Keratinocyte (primary cell): ENCODE results near the gene GCHFR. TPM values are rescaled to one million over a fixed set of nuclear protein-coding genes. Genes with fewer than 3 reads are reported as not detected.

Source experiments
- DNase-seq: peaks from one replicate; pipeline ENCODE4 v3.0.0-alpha.2; 2011; ENCODE audit warnings: low read depth, missing footprints, low spot score
- FAIRE-seq: peaks from 2 replicates; lab custom pipeline; 2011; peaks lifted over from hg19 to GRCh38; lab: Jason Lieb, UNC
- H2AFZ ChIP-seq: 2 replicates; pipeline ENCODE4 v1.6.0; 2012; ENCODE audit warnings: low read length, control low read depth, inconsistent platforms; ENCODE audit not compliant: control insufficient read depth
- H3K27ac ChIP-seq: 2 replicates; pipeline ENCODE4 v1.5.1; 2011; ENCODE audit warnings: low read length; ENCODE audit not compliant: control insufficient read depth, insufficient read depth
- H3K27me3 ChIP-seq: 3 replicates; pipeline ENCODE4 v1.6.0; 2011; ENCODE audit warnings: low read length; ENCODE audit not compliant: control insufficient read depth, insufficient read depth; ENCODE audit errors: extremely low read depth
- H3K36me3 ChIP-seq, 2 experiments: 2 replicates in 1 of 2; 3 replicates in 1 of 2; pipeline ENCODE4 v1.5.1; 2011; ENCODE audit warnings: low read length in 2 of 2, mild to moderate bottlenecking in 1 of 2; ENCODE audit not compliant: control insufficient read depth in 2 of 2, insufficient read depth in 2 of 2; ENCODE audit errors: extremely low read depth in 1 of 2
- H3K4me1 ChIP-seq: 3 replicates; pipeline ENCODE4 v1.5.1; 2011; ENCODE audit warnings: low read length; ENCODE audit not compliant: control insufficient read depth, insufficient read depth; ENCODE audit errors: extremely low read depth
- H3K4me2 ChIP-seq: 3 replicates; pipeline ENCODE4 v1.6.0; 2011; ENCODE audit warnings: low read depth, low read length; ENCODE audit not compliant: control insufficient read depth, insufficient read depth; ENCODE audit errors: extremely low read depth
- H3K4me3 ChIP-seq, 3 experiments: fragments of 200-600 bp in 1 of 3; sonication (generic) in 1 of 3; 2 replicates in 2 of 3; 3 replicates in 1 of 3; pipeline ENCODE4 v1.5.1; 2011 to 2016; ENCODE audit warnings: low read length in 3 of 3, mild to moderate bottlenecking in 3 of 3, control low read depth in 2 of 3, inconsistent platforms in 1 of 3, low read depth in 1 of 3, mixed read lengths in 1 of 3, mixed run types in 1 of 3, moderate library complexity in 1 of 3; ENCODE audit not compliant: control insufficient read depth in 2 of 3, insufficient read depth in 2 of 3; ENCODE audit errors: extremely low read depth in 1 of 3
- H3K79me2 ChIP-seq: 2 replicates; pipeline ENCODE4 v1.6.0; 2012; ENCODE audit warnings: low read length; ENCODE audit not compliant: control insufficient read depth, insufficient read depth
- H3K9ac ChIP-seq: 3 replicates; pipeline ENCODE4 v1.6.0; 2011; ENCODE audit warnings: low read length; ENCODE audit not compliant: control insufficient read depth, insufficient read depth; ENCODE audit errors: extremely low read depth
- H3K9me1 ChIP-seq: 3 replicates; pipeline ENCODE4 v1.6.0; 2011; ENCODE audit warnings: low read length; ENCODE audit not compliant: control insufficient read depth, insufficient read depth; ENCODE audit errors: extremely low read depth
- H3K9me3 ChIP-seq: 2 replicates; pipeline ENCODE4 v1.5.1; 2012; ENCODE audit warnings: low read depth, low read length; ENCODE audit not compliant: control insufficient read depth
- H4K20me1 ChIP-seq: 3 replicates; pipeline ENCODE4 v1.6.0; 2011; ENCODE audit warnings: low read length; ENCODE audit not compliant: control insufficient read depth, insufficient read depth; ENCODE audit errors: extremely low read depth
- EZH2 ChIP-seq: IDR thresholded peaks from one replicate; pipeline ENCODE4 v1.6.1; 2012; ENCODE audit warnings: inconsistent platforms, mild to moderate bottlenecking, low read length, moderate library complexity
- dilution Hi-C: fragments of 300-500 bp; cut with MboI; formaldehyde crosslinking; loops from one replicate; pipeline ENCODE4 v1.7.0; 2020; ENCODE audit warnings: low sequenced_read_pairs; ENCODE audit not compliant: extremely low pct_ligation_motif_present
- polyA plus RNA-seq, 5 experiments: library from polyadenylated mRNA; depleted of rRNA in 3 of 5; stranded (reverse) in 3 of 5; stranded (forward) in 1 of 5; unstranded in 1 of 5; fragments of >200 nt; gene quantifications; 1 replicate in 1 of 5; 2 replicates in 3 of 5; 3 replicates in 1 of 5; pipeline versions ENCODE4 v1.2.1 to v1.2.3, GENCODE V29; 2011 to 2012; ENCODE audit warnings: missing spikeins in 2 of 5, low read depth in 1 of 5, low replicate concordance in 1 of 5
- TF ChIP-seq, protein P1 (sequence below), 3 experiments: IDR thresholded peaks in 1 of 3; conservative IDR thresholded peaks in 1 of 3; optimal IDR thresholded peaks in 1 of 3; 2 replicates in 2 of 3; 3 replicates in 1 of 3; pipeline versions ENCODE3 to v1.5.1; 2011; ENCODE audit warnings: low read length in 3 of 3, mild to moderate bottlenecking in 3 of 3, moderate library complexity in 2 of 3, control low read depth in 1 of 3, inconsistent platforms in 1 of 3; ENCODE audit not compliant: insufficient read depth in 2 of 3; ENCODE audit errors: extremely low read depth in 1 of 3

The GCHFR gene
- polyA plus RNA-seq, 1 donor (not counting 4 experiments of a cell fraction or from before 2014, with no cell fraction given): 2.7 TPM

DNA sequence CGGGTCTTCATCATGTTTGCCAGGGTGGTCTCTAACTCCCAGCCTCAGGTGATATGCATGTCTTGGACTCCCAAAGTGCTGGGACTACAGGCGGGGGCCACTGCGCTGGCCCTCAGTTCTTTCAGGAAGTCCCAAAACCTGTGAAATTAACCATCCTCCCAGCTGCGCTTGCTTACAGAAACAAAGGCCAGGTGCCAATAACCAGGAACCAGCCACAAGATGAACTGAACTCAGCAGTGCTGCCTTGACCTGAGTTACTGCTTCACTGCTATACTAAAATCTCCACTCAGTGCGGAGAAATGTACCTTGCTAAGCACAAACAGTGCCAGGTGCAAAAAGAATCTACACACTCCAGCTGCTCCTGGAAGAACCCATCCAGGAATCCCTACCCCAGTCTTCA is 3.9 kb upstream of the GCHFR start:
- no peaks in the 10 kb centered on the region for H3K9me1 ChIP-seq
- dilution Hi-C loops: no loop called here
- H3K79me2 ChIP-seq: peaks cover under 1% of the 10 kb centered on the region
- no peak overlapping the region for H3K4me3 ChIP-seq
- FAIRE-seq (no peak), DNase-seq (no peak)
- H4K20me1 ChIP-seq: no peaks in the 10 kb centered on the region
- no peaks in the 10 kb centered on the region for H3K27me3 ChIP-seq
- H2AFZ ChIP-seq: no peak overlapping the region
- TF ChIP-seq, protein P1, sequence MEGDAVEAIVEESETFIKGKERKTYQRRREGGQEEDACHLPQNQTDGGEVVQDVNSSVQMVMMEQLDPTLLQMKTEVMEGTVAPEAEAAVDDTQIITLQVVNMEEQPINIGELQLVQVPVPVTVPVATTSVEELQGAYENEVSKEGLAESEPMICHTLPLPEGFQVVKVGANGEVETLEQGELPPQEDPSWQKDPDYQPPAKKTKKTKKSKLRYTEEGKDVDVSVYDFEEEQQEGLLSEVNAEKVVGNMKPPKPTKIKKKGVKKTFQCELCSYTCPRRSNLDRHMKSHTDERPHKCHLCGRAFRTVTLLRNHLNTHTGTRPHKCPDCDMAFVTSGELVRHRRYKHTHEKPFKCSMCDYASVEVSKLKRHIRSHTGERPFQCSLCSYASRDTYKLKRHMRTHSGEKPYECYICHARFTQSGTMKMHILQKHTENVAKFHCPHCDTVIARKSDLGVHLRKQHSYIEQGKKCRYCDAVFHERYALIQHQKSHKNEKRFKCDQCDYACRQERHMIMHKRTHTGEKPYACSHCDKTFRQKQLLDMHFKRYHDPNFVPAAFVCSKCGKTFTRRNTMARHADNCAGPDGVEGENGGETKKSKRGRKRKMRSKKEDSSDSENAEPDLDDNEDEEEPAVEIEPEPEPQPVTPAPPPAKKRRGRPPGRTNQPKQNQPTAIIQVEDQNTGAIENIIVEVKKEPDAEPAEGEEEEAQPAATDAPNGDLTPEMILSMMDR (optimal IDR thresholded peaks at IDR 0.05 in 1 of 3, IDR thresholded peaks at IDR 0.05 in 1 of 3, conservative IDR thresholded peaks at IDR 0.05 in 1 of 3; ENCODE audit: extremely low read depth in 1 of 3, insufficient read depth in 2 of 3, low read length in 3 of 3): no peak
- TF ChIP-seq EZH2: no peak
- H3K4me2 ChIP-seq: no peak overlapping the region
- no peak overlapping the region for H3K27ac ChIP-seq
- H3K36me3 ChIP-seq: no peaks in the 10 kb centered on the region
- no peaks in the 10 kb centered on the region for H3K9me3 ChIP-seq
- H3K9ac ChIP-seq: no peak overlapping the region
- peaks cover 24% of the 10 kb centered on the region for H3K4me1 ChIP-seq

DNA sequence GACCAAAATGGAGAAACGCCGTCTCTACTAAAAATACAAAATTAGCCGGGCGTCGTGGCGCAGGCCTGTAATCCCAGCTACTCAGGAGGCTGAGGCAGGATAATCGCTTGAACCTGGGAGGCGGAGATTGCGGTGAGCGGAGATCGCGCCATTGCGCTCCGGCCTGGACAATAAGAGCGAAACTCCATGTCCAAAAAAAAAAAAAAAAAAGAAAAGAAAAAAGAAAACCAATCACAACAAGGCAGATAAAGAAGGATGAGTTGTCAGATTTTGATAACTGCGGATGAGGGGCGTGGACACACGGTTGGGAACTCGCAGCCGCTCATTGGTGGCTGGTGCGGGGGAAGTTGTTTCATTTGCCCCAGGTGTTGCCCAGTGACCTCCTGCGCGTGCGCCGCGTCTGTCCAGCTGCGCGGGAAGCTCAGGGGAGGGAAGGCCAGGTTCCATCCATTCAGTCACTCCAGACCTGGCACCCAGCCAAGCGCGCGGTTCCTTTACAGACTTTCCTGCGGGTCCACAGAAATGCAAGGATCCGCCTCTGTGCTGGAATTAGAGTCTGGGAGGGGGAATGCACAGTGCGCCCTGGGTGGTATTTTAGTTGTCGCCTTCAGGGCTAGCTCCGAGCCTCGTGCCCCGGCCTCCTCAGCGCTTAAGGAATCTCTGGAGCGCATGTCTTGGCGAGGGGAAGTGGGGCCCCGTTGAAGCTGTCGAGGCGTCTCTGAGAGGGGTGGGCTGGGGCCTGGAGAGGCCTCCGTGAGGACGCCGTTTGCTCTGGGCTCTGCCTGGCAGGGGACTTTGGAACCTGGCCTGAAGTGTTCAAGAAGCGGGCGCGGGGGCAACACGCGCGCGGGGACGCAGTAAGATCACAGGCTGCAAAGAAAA is 708 bp upstream of the GCHFR start:
- peak overlapping the region; percentile 55 for H3K9ac ChIP-seq
- no peaks in the 10 kb centered on the region for H4K20me1 ChIP-seq
- H3K27me3 ChIP-seq: no peaks in the 10 kb centered on the region
- H2AFZ ChIP-seq: peak overlapping the region; percentile 76
- no peak for FAIRE-seq
- no peaks in the 10 kb centered on the region for H3K79me2 ChIP-seq
- no peak for DNase-seq
- peak overlapping the region; percentile 31 to 61 (median 56) for H3K4me3 ChIP-seq
- dilution Hi-C loops: no loop called here
- H3K4me1 ChIP-seq: peaks cover 47% of the 10 kb centered on the region
- no peaks in the 10 kb centered on the region for H3K9me3 ChIP-seq
- peaks cover 0 to 2% of the 10 kb centered on the region in 2 experiments for H3K36me3 ChIP-seq
- peak overlapping the region; percentile 86 for H3K4me2 ChIP-seq
- H3K27ac ChIP-seq: no peak overlapping the region
- TF ChIP-seq, protein P1 (optimal IDR thresholded peaks at IDR 0.05 in 1 of 3, IDR thresholded peaks at IDR 0.05 in 1 of 3, conservative IDR thresholded peaks at IDR 0.05 in 1 of 3; ENCODE audit: extremely low read depth in 1 of 3, insufficient read depth in 2 of 3, low read length in 3 of 3): no peak
- TF ChIP-seq EZH2: no peak
- H3K9me1 ChIP-seq: peaks cover 2% of the 10 kb centered on the region
